H9 (cell line): Measurements from ENCODE around the gene REEP1. TPM values are rescaled to one million over a fixed set of nuclear protein-coding genes. Genes with fewer than 3 reads are reported as not detected.

ENCODE experiments used
- DNase-seq: peaks from one replicate; pipeline ENCODE4 v3.0.0-alpha.2; 2017
- H2AFZ ChIP-seq: one replicate; pipeline ENCODE4 v1.6.1; 2013; ENCODE audit warnings: mild to moderate bottlenecking, low read length, control low read depth, moderate library complexity
- H2AK5ac ChIP-seq: 2 replicates; pipeline ENCODE4 v1.6.1; 2013; ENCODE audit warnings: low read length, control low read depth, mixed read lengths; ENCODE audit not compliant: insufficient read length
- H2BK120ac ChIP-seq: one replicate; pipeline ENCODE4 v1.6.1; 2013; ENCODE audit warnings: low read depth, mild to moderate bottlenecking, low read length, control low read depth, inconsistent platforms; ENCODE audit not compliant: poor library complexity, severe bottlenecking
- H2BK12ac ChIP-seq: 2 replicates; pipeline ENCODE4 v1.6.1; 2013; ENCODE audit warnings: low read length, control low read depth, mixed read lengths, low read depth; ENCODE audit not compliant: insufficient read length
- H2BK15ac ChIP-seq: 2 replicates; pipeline ENCODE4 v1.6.1; 2013; ENCODE audit warnings: low read depth, low read length, control low read depth
- H2BK20ac ChIP-seq: one replicate; pipeline ENCODE4 v1.6.1; 2013; ENCODE audit warnings: low read depth, mild to moderate bottlenecking, low read length, control low read depth, inconsistent platforms; ENCODE audit not compliant: poor library complexity, severe bottlenecking
- H2BK5ac ChIP-seq: 2 replicates; pipeline ENCODE4 v1.6.1; 2013; ENCODE audit warnings: low read length, control low read depth, mixed read lengths; ENCODE audit not compliant: insufficient read length
- H3K14ac ChIP-seq: 2 replicates; pipeline ENCODE4 v1.6.1; 2013; ENCODE audit warnings: low read length, control low read depth; ENCODE audit not compliant: insufficient read depth
- H3K18ac ChIP-seq: 2 replicates; pipeline ENCODE4 v1.6.1; 2013; ENCODE audit warnings: low read depth, mild to moderate bottlenecking, mixed read lengths, low read length, control low read depth; ENCODE audit not compliant: insufficient read length
- H3K23ac ChIP-seq: 2 replicates; pipeline ENCODE4 v1.6.1; 2013; ENCODE audit warnings: low read length, control low read depth, mixed read lengths, low read depth; ENCODE audit not compliant: insufficient read length
- H3K23me2 ChIP-seq: 2 replicates; pipeline ENCODE4 v1.6.1; 2013; ENCODE audit warnings: low read depth, mild to moderate bottlenecking, mixed read lengths, low read length, control low read depth; ENCODE audit not compliant: insufficient read length, poor library complexity, severe bottlenecking
- H3K27ac ChIP-seq: 2 replicates; pipeline ENCODE4 v1.5.1; 2013; ENCODE audit warnings: low read length, control low read depth, mixed read lengths, low read depth; ENCODE audit not compliant: insufficient read length
- H3K27me3 ChIP-seq: 2 replicates; pipeline ENCODE4 v1.6.1; 2013; ENCODE audit warnings: low read length, control low read depth, inconsistent platforms; ENCODE audit not compliant: insufficient read depth
- H3K4ac ChIP-seq: 2 replicates; pipeline ENCODE4 v1.6.1; 2013; ENCODE audit warnings: low read depth, mild to moderate bottlenecking, control low read depth, inconsistent platforms, low read length, moderate library complexity
- H3K4me1 ChIP-seq: 2 replicates; pipeline ENCODE4 v1.6.1; 2013; ENCODE audit warnings: low read length, control low read depth, inconsistent platforms; ENCODE audit not compliant: insufficient read depth
- H3K4me2 ChIP-seq: 2 replicates; pipeline ENCODE4 v1.6.1; 2013; ENCODE audit warnings: low read length, control low read depth, mixed read lengths; ENCODE audit not compliant: insufficient read length, insufficient read depth
- H3K56ac ChIP-seq: 2 replicates; pipeline ENCODE4 v1.6.1; 2013; ENCODE audit warnings: low read depth, mild to moderate bottlenecking, mixed read lengths, low read length, control low read depth; ENCODE audit not compliant: insufficient read length
- H3K79me1 ChIP-seq: 2 replicates; pipeline ENCODE4 v1.6.1; 2013; ENCODE audit warnings: low read depth, mild to moderate bottlenecking, moderate library complexity, low read length, control low read depth, inconsistent platforms; ENCODE audit not compliant: insufficient read depth, poor library complexity, severe bottlenecking
- H3K79me2 ChIP-seq: 2 replicates; pipeline ENCODE4 v1.6.1; 2013; ENCODE audit warnings: low read length, control low read depth, inconsistent platforms; ENCODE audit not compliant: insufficient read depth
- H3K9ac ChIP-seq: 2 replicates; pipeline ENCODE4 v1.6.1; 2013; ENCODE audit warnings: low read length, control low read depth, mixed read lengths; ENCODE audit not compliant: insufficient read length; ENCODE audit errors: extremely low read depth
- H3K9me3 ChIP-seq: one replicate; pipeline ENCODE4 v1.6.1; 2013; ENCODE audit warnings: low read depth, low read length, inconsistent platforms; ENCODE audit not compliant: control insufficient read depth
- H3T11ph ChIP-seq: one replicate; pipeline ENCODE4 v1.6.1; 2013; ENCODE audit warnings: mild to moderate bottlenecking, low read length, control low read depth, inconsistent platforms
- H4K20me1 ChIP-seq: one replicate; pipeline ENCODE4 v1.6.1; 2013; ENCODE audit not compliant: control insufficient read depth, insufficient read length, insufficient read depth
- H4K5ac ChIP-seq: 2 replicates; pipeline ENCODE4 v1.6.1; 2013; ENCODE audit warnings: low read depth, mild to moderate bottlenecking, mixed read lengths, low read length, control low read depth; ENCODE audit not compliant: insufficient read length
- H4K8ac ChIP-seq: replicated peaks from 2 replicates; pipeline ENCODE4 v1.6.1; 2013; ENCODE audit warnings: low read length, control low read depth, mixed read lengths, low read depth; ENCODE audit not compliant: insufficient read length
- H4K91ac ChIP-seq: 2 replicates; pipeline ENCODE4 v1.6.1; 2013; ENCODE audit warnings: low read depth, mild to moderate bottlenecking, moderate library complexity, mixed read lengths, low read length, control low read depth; ENCODE audit not compliant: insufficient read length
- H3K27ac Mint-ChIP-seq, 3 experiments: 2 replicates in 2 of 3; 3 replicates in 1 of 3; pipeline ENCODE4 v1.8.0; 2020 to 2021; ENCODE audit warnings: mixed read lengths in 3 of 3, mild to moderate bottlenecking in 1 of 3, moderate library complexity in 1 of 3
- H3K27me3 Mint-ChIP-seq: 2 replicates; pipeline ENCODE4 v1.8.0; 2021; ENCODE audit warnings: low read depth, mild to moderate bottlenecking, moderate library complexity, mixed read lengths
- H3K36me3 Mint-ChIP-seq, 3 experiments: 2 replicates in 2 of 3; 3 replicates in 1 of 3; pipeline ENCODE4 v1.8.0; 2020 to 2021; ENCODE audit warnings: low read depth in 3 of 3, mixed read lengths in 3 of 3; ENCODE audit not compliant: insufficient read depth in 1 of 3
- H3K4me1 Mint-ChIP-seq, 2 experiments: 2 replicates each; pipeline ENCODE4 v1.8.0; 2020; ENCODE audit warnings: mixed read lengths in 2 of 2
- H3K4me3 Mint-ChIP-seq, 2 experiments: 2 replicates in 1 of 2; 3 replicates in 1 of 2; pipeline ENCODE4 v1.8.0; 2020 to 2021; ENCODE audit warnings: mild to moderate bottlenecking in 2 of 2, mixed read lengths in 2 of 2, moderate library complexity in 1 of 2
- H3K9me3 Mint-ChIP-seq, 2 experiments: 2 replicates in 1 of 2; 3 replicates in 1 of 2; pipeline ENCODE4 v1.8.0; 2020; ENCODE audit warnings: mild to moderate bottlenecking in 2 of 2, mixed read lengths in 2 of 2, moderate library complexity in 1 of 2
- CTCF ChIP-seq: fragments of 200-600 bp; sonication (generic); conservative IDR thresholded peaks from 3 replicates; pipeline ENCODE4 v1.8.0; 2021; ENCODE audit warnings: antibody characterized with exemption, mild to moderate bottlenecking
- WGBS: extraction: QIAGEN DNeasy Blood & Tissue Kit; methylation state at CpG from one replicate; pipeline ENCODE4 v1.1.7; 2013; ENCODE audit warnings: missing lambda C conversion rate, low lambda C conversion rate, mixed read lengths; ENCODE audit not compliant: insufficient read length; ENCODE audit errors: extremely low coverage; 5-methylcytosine and 5-hydroxymethylcytosine counted together
- total RNA-seq: library from RNA; stranded (reverse); gene quantifications from 2 replicates; pipeline ENCODE4 v1.2.1, GENCODE V29; 2021

REEP1 gene
- total RNA-seq, 1 experiment from 2014 or later: 1.3 TPM

- Mint-ChIP-seq H3K27ac (no peak overlapping the region), H3K9me3 (no peaks in the 10 kb centered on the region), H3K4me3 (no peak overlapping the region), H3K4me1 (no peaks in the 10 kb centered on the region), H3K36me3 (peaks cover 18 to 64% (median 49%) of the 10 kb centered on the region in 3 experiments; a peak in 6 of 7 replicates), H3K27me3 (no peaks in the 10 kb centered on the region)
- H3K18ac ChIP-seq: no peak overlapping the region
- DNase-seq: no peak
- no peaks in the 10 kb centered on the region for H3K79me2 ChIP-seq
- WGBS: no CpG with 5 or more reads among the region's 2 CpGs
- no peaks in the 10 kb centered on the region for H3K4me1 ChIP-seq
- no peak overlapping the region for H2BK20ac ChIP-seq
- H2AK5ac ChIP-seq: no peak overlapping the region
- no peak for TF ChIP-seq CTCF
- no peak overlapping the region for H2BK15ac ChIP-seq
- no peak overlapping the region for H4K91ac ChIP-seq
- H2BK5ac ChIP-seq: no peak overlapping the region
- no peak overlapping the region for H2AFZ ChIP-seq
- no peak overlapping the region for H3K9ac ChIP-seq
- H3K23ac ChIP-seq: no peak overlapping the region
- no peak overlapping the region for H3K4ac ChIP-seq
- H3K56ac ChIP-seq: no peak overlapping the region
- H4K20me1 ChIP-seq: no peaks in the 10 kb centered on the region
- H3K27ac ChIP-seq: no peak overlapping the region
- H3K9me3 ChIP-seq: no peaks in the 10 kb centered on the region
- H3K27me3 ChIP-seq: no peaks in the 10 kb centered on the region
- H2BK12ac ChIP-seq: no peak overlapping the region
- H2BK120ac ChIP-seq: no peak overlapping the region
- H3K23me2 ChIP-seq: no peaks in the 10 kb centered on the region
- no peaks in the 10 kb centered on the region for H3K79me1 ChIP-seq
- no peak overlapping the region for H4K8ac ChIP-seq
- H4K5ac ChIP-seq: no peak overlapping the region
- no peak overlapping the region for H3K14ac ChIP-seq
- no peak overlapping the region for H3T11ph ChIP-seq
- no peak overlapping the region for H3K4me2 ChIP-seq
Observed at GRCh38 chr2:86172610-86173009, 164.8 kb downstream of the REEP1 start.
